ENCODE measurements around the gene AKIRIN1.
"Not testable (repeated sequence)": the region's sequence is repeated elsewhere in the genome, so short reads cannot be mapped to it uniquely, and the experiment has no call there.

The AKIRIN1 gene

DNA sequence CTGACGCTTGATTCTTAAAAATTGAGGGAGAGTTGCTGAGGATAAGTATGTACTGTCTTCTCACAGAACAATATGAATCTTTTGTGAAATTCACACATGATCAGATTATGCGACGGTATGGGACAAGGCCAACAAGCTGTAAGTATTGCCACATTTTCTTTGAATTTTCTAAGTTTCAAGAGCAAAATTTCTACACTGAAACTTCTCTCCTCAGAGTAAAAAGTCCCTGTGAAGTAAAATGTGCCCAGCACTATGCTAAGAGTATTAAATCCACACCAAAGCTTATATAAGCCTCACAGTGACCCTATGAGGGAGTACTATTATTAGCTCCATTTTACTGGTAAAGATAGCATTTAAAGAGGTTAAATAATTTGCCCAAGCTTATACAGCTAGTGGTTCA, 12.2 kb downstream of the AKIRIN1 start:
- DNase-seq (ENCODE audit: low spot score) (no peak), ATAC-seq (ENCODE audit: low read depth) (no peak)
- H3K4me1 ChIP-seq (ENCODE audit: insufficient read depth, poor library complexity, severe bottlenecking) = no peaks in the 10 kb centered on the region
- H3K27ac ChIP-seq (ENCODE audit: poor library complexity, severe bottlenecking) = no peak overlapping the region
- H3K9me3 ChIP-seq (ENCODE audit: severe bottlenecking) = no peaks in the 10 kb centered on the region
- no peak overlapping the region for H3K4me3 ChIP-seq (ENCODE audit: severe bottlenecking)
- TF ChIP-seq, protein P1, sequence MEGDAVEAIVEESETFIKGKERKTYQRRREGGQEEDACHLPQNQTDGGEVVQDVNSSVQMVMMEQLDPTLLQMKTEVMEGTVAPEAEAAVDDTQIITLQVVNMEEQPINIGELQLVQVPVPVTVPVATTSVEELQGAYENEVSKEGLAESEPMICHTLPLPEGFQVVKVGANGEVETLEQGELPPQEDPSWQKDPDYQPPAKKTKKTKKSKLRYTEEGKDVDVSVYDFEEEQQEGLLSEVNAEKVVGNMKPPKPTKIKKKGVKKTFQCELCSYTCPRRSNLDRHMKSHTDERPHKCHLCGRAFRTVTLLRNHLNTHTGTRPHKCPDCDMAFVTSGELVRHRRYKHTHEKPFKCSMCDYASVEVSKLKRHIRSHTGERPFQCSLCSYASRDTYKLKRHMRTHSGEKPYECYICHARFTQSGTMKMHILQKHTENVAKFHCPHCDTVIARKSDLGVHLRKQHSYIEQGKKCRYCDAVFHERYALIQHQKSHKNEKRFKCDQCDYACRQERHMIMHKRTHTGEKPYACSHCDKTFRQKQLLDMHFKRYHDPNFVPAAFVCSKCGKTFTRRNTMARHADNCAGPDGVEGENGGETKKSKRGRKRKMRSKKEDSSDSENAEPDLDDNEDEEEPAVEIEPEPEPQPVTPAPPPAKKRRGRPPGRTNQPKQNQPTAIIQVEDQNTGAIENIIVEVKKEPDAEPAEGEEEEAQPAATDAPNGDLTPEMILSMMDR (IDR thresholded peaks at IDR 0.05; ENCODE audit: poor library complexity, severe bottlenecking) = no peak
- H3K27me3 ChIP-seq (ENCODE audit: insufficient read depth, poor library complexity, severe bottlenecking) = no peaks in the 10 kb centered on the region
- H3K36me3 ChIP-seq (ENCODE audit: low read depth) = peaks cover 96% of the 10 kb centered on the region

DNA sequence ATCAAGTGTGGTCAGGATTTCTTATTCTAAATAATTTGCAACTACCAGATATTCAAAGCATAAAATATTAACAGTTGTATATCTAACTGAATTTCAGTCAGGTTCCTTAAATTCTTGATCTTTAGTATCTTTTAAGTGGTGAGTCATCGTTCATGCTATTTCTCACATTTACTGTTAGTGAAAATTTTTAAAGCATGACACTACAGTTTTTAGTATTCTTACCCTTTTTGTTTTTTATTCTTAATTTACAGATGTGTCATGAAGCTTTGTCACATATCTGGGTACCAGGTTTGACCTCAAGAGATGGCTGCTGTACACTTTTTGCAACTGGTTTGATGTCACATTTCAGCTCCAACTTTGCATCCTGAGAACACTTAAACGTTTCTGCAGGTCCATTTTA, 12.7 kb downstream of the AKIRIN1 start:
- no peaks in the 10 kb centered on the region for H3K27me3 ChIP-seq (ENCODE audit: insufficient read depth, poor library complexity, severe bottlenecking)
- ATAC-seq (ENCODE audit: low read depth) (no peak), DNase-seq (ENCODE audit: low spot score) (no peak)
- TF ChIP-seq, protein P1 (IDR thresholded peaks at IDR 0.05; ENCODE audit: poor library complexity, severe bottlenecking) = no peak
- no peak overlapping the region for H3K4me3 ChIP-seq (ENCODE audit: severe bottlenecking)
- H3K27ac ChIP-seq (ENCODE audit: poor library complexity, severe bottlenecking) = no peak overlapping the region
- no peaks in the 10 kb centered on the region for H3K9me3 ChIP-seq (ENCODE audit: severe bottlenecking)
- H3K4me1 ChIP-seq (ENCODE audit: insufficient read depth, poor library complexity, severe bottlenecking) = no peaks in the 10 kb centered on the region
- peaks cover 94% of the 10 kb centered on the region for H3K36me3 ChIP-seq (ENCODE audit: low read depth)

DNA sequence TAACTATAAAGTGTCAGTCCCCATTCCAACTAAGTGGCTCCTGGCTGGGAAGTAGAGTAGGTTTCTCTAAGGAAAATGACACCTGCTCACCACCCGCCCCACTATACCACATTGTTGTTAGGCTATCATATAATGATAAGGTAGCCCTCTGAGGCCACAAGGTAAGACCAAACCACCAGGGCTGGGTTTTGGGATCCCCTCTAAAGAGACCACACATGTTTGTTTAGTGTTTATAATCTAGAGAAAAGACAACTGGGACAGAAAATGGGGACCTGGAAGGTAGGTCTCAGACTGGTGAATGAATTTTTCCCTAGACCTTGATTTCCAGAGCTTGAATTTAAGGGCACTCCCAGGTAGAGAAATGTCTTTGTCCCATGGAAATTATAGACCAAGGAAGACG, 15.2 kb downstream of the AKIRIN1 start:
- ATAC-seq (ENCODE audit: low read depth) (no peak), DNase-seq (ENCODE audit: low spot score) (no peak)
- Histone ChIP-seq H3K9me3 (ENCODE audit: severe bottlenecking) (no peaks in the 10 kb centered on the region), H3K4me1 (ENCODE audit: insufficient read depth, poor library complexity, severe bottlenecking) (no peaks in the 10 kb centered on the region), H3K36me3 (ENCODE audit: low read depth) (peaks cover 88% of the 10 kb centered on the region), H3K27ac (ENCODE audit: poor library complexity, severe bottlenecking) (no peak overlapping the region), H3K27me3 (ENCODE audit: insufficient read depth, poor library complexity, severe bottlenecking) (no peaks in the 10 kb centered on the region), H3K4me3 (ENCODE audit: severe bottlenecking) (no peak overlapping the region)
- TF ChIP-seq, protein P1 (IDR thresholded peaks at IDR 0.05; ENCODE audit: poor library complexity, severe bottlenecking) = no peak

DNA sequence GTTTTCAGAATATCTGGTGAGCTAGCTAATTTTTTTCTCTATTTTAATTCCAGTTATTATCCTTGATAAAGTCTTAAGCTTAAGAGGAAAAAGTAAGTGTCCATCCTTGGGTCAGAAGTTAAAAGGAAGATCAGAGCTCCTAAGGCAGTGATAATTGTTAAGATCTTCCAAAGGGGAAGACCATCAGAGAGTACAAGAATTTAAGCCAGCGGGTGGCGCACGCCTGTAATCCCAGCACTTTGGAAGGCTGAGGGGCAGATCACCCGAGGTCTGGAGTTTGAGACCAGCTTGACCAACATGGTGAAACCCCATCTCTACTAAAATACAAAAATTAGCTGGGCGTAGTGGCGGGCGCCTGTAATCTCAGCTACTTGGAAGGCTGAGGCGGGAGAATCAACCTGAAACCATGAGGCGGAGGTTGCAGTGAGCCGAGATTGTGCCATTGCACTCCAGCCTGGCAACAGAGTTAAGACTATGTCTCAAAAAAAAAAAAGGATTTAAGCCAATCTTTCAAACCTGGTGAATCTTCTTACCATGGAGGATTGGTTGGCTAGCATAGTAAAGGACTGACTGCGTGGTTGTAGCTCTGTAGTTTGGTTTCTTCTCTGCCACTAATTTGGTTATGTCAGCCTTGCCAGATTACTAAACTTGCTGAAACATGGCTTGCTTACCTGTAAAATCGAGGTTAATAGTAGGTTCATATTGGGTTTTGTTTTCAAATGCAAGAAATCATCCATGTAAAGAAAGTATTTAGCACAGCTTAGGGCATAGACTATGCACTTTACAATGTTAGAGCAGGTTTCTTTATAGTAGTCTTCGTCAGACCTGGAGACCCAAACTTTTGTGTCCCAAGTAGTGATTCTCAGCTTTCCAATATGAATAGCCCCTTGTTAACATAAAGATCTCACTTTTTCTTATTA, 15.9 kb downstream of the AKIRIN1 start:
- DNase-seq (ENCODE audit: low spot score) = no peak
- H3K36me3 ChIP-seq (ENCODE audit: low read depth) = peaks cover 81% of the 10 kb centered on the region
- no peaks in the 10 kb centered on the region for H3K27me3 ChIP-seq (ENCODE audit: insufficient read depth, poor library complexity, severe bottlenecking)
- H3K4me3 ChIP-seq (ENCODE audit: severe bottlenecking) = no peak overlapping the region
- no peaks in the 10 kb centered on the region for H3K9me3 ChIP-seq (ENCODE audit: severe bottlenecking)
- H3K27ac ChIP-seq (ENCODE audit: poor library complexity, severe bottlenecking) = no peak overlapping the region
- no peak for ATAC-seq (ENCODE audit: low read depth)
- H3K4me1 ChIP-seq (ENCODE audit: insufficient read depth, poor library complexity, severe bottlenecking) = no peaks in the 10 kb centered on the region
- TF ChIP-seq, protein P1 (IDR thresholded peaks at IDR 0.05; ENCODE audit: poor library complexity, severe bottlenecking) = no peak

DNA sequence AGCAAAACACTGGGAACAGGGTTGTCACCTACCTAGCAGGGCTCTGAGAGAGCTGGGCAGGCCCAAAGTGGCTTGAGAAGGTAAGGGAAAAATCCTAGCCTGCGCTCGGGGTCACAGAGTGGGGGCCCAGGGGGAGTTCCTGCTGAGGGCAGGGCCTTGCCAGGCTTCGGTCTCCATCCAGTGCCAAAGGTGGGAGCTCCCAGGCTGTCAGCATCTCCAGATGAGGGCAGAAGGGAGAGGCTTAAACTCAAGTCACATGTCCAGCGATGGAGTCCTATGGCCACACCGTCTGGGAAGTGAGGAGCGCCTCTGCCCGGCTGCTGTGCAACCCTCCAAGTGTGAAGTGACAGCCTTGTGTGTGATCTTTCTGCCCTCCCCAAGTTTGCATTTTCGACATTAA, 23.9 kb downstream of the AKIRIN1 start:
- not testable (repeated sequence) for ATAC-seq (ENCODE audit: low read depth); H3K27me3 ChIP-seq (ENCODE audit: insufficient read depth, poor library complexity, severe bottlenecking); H3K27ac ChIP-seq (ENCODE audit: poor library complexity, severe bottlenecking); H3K36me3 ChIP-seq (ENCODE audit: low read depth); H3K4me1 ChIP-seq (ENCODE audit: insufficient read depth, poor library complexity, severe bottlenecking); H3K4me3 ChIP-seq (ENCODE audit: severe bottlenecking); DNase-seq (ENCODE audit: low spot score); H3K9me3 ChIP-seq (ENCODE audit: severe bottlenecking)
